Stimulated activated CD8-positive, alpha-beta memory T cell treated with anti-CD3 and anti-CD28 coated beads, Interleukin-4, amount 100 ng/mL, for 1 hour (primary cell): ENCODE results near the gene RGCC.
"Not testable (repeated sequence)": the region's sequence is repeated elsewhere in the genome, so short reads cannot be mapped to it uniquely, and the experiment has no call there.

ENCODE experiments used
- DNase-seq, 2 donors: peaks; one replicate each; pipeline ENCODE4 v3.0.0-alpha.2; 2020; ENCODE audit warnings: low read depth in 2 of 2, low spot score in 1 of 2

Gene RGCC, protein sequence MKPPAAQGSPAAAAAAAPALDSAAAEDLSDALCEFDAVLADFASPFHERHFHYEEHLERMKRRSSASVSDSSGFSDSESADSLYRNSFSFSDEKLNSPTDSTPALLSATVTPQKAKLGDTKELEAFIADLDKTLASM

DNA sequence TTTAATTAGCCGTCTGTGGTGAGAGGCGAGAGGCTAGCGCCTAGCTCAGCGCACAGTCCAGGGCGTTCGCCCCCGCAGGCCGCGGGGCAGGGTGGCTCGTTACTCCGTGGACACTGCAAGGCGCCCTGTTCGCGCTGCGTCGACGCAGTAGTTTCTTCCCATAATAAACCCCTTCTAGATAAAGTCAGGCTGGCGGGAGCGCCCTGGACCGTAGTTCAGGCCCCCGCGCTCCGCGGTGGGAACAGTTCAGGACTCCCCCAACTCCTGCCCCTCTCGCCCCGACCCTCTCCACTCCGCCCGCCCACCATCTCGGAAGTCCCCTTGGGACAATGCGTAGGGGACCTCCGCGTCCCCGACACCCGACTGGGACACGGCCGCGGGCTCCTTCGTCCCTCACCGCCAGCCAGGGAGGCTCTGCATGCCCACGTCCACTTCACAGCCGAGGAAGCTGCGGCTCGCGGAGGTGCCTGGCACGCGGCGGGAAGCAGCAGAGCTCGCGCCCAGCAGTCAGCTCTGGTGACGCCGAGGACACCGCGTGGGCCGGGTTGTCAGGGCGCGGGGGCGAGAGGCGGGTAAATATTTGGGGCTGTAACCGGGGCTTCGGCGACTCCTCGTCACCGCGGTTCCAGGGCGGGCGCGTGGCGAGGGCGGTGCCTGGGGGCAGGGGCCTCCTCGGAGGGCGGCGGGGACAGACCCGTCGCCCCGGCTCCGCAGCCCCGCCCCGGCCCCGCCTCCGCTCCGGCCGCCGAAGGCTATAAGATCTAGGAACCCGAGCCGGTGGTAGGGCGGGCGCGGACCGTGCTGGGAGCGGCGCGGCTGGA lies at the start of gene RGCC:
Gene RGCC (plus strand): TSS at position 783 of the 821 bp plus-strand sequence. CDS start 158 bp downstream, outside the sequence.
- DNase-seq = peak; percentile 80 to 93

DNA sequence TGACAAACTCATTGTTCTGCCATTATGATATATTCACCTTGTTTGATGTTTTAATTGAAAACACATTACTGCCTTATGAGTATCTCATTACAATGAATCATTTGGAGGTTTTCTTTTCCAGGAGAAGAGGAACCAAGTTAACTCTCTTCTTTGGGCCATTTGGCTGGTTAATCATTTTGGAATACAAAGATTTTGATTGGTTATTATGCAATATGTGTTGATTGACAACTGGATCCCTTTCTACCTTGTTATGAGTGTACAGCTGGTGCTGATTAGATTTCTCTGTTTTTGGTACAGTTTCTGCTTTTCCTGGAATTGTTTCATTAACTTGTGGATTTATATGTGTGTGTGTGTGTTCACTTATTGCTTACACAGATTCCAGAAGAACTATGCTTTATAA lies 49.2 kb upstream of the RGCC start:
- no peak for DNase-seq

DNA sequence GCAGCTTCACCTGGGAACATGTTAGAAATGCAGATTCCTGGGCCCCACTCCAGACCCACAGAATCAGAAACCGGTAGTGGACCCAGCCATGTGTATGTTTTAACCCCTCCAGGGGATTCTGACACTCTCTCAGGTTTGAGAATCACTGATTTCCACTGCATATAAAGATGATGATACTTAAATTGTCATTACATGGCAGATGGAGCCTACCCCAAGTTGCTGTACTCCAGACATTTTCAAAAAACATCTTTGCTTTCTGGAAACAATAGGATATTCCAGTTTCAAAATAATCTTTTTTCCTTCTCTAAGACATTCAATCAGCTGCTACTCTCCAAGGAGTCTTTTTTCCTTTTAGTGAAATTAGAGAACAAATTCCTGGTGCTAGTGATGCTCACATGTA lies 48.6 kb upstream of the RGCC start:
- DNase-seq = no peak

DNA sequence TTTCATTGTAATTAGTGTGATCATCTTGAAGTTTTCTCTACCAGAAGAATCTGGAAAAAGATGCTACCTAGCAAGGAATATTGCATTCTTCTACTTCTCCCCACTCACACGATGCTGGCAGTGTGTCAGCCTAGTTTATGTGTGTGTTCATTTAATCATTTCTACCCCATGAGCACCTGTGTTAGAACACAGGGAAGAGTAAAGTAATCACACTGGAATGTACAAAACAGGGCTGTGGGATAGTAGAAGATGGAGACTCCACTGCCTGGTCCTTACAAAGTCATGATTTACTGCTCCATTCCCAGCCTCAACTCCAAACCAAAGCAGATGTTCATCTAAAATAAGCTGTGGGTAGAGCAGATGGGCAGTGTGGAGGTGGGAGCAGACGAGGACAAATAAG lies 47.7 kb upstream of the RGCC start:
- DNase-seq = no peak

DNA sequence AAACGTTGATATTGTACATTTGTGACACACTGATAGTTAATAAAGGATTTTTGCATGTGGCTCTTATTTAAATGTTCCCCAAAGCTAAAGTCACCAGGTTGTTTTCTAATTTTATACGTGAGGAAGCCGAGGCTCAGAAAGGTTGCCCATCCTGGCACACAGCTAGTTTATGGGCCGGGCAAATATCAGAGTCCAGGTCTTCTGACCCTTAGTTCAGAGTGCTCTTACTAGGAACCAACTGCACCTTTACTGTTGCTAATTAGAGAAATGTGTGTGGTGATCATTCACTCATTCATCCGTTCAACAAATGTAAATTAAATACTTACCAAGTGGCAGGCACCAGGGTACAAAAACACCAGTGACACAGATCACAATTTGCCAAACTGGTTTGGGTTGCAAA lies 46.3 kb upstream of the RGCC start:
- DNase-seq = no peak

DNA sequence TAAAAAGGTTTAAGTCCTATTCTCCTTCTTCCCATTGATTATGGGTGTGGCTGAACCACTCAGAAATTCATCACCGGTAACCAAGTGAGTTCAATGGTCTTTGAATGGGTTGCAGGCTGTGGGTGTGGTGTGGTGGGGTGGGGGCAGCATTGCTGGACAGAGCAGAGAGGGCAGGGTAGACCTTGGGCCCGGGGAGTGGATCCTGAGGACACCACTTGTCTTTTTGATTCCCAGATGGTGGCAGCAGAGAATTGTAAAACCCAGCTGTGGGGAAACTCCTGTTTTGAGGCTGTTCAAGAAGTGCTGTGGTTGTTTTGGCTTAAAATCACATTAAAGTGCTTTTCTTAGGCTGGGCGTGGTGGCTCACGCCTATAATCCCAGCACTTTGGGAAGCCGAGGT lies 45.8 kb upstream of the RGCC start:
- no peak for DNase-seq

DNA sequence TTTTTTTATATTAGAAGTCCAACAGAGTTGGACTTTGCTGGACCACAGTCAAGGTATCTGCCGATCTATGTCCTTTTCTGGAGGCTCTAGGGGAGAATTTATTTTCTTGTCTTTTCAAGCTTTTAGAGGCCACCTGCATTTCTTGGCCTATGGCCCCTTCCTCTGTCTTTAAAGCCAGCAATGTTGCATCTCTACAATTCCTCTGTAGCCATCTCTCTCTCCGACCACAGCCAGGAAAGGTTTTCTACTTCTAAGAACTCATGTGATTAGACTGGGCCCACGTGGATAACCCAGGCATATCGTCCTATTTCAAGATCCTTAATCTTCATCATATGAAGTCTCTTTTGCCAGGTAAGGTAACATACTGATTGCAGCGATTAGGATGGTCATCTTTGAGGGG lies 43.5 kb upstream of the RGCC start:
- DNase-seq = no peak

DNA sequence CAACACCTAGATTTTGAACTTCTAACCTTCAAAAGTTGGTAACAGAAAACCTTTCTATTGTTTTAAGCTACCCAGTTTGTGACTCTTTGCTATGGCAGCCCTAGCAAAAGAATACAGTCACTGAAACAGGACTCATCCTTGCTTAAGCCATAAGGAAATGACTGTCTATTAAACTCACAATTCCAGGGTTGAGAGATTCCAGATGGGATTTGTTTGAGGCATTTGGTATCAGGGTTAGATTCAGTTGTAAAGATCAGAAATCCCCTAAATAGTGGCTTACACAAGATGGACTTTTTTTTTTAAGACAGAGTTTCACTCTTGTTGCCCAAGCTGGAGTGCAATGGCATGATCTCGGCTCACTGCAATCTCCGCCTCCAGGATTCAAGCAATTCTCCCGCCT lies 41.1 kb upstream of the RGCC start:
- no peak for DNase-seq

DNA sequence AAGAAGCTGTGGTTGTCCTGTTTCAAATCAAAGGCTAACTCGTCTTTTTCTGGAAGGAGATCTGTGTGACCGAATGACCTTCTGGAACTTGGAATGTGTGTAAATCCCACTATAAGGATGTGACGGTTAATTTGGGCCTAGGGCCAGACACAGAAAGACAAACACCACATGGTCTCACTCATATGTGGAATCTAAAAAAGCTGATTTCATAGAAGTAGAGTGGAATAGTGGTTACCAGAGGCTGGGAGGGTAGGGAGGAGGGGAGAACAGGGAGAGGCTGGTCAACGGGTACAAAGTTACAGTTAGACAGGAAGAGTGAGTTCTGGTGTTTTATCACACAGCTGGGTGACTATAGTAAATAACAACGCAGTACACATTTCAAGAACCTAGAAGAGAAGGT lies 39.3 kb upstream of the RGCC start:
- DNase-seq = no peak

DNA sequence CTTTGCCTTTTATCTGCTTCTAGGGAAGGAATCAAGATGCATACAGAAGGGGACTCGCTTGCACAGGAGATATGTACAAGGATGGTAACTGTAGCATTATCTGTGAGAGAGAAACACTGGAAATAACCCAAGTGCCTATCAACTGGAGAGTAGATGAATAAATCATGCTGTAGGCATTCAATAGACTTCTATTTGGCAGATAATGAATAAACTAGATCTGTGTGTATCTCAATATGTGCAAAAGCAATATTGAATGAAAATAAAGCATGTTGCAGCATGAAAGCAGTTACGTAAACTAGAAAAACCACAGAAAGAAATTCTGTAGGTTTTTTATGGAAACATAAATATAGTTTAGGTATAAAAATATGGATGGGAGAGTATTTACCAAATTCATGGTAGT lies 38.6 kb upstream of the RGCC start:
- no peak for DNase-seq

DNA sequence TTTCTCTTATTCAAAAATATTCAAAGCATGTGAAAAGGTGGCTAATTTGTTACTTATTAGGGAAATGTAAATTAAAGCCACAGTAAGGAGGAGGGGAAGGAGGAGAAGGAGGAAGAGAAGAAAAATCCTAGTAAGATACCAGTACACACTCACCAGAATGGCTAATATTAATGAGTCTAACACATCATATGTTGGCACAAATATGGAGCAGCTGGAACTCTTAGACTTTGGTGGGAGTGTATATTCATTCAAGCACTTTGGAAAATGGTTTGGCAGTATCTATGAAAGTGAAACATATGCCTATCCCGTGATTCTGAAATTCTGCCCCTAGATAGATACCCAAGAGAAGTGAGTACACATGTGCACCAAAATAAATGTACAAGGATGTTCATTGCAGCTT lies 38.1 kb upstream of the RGCC start:
- DNase-seq = no peak

DNA sequence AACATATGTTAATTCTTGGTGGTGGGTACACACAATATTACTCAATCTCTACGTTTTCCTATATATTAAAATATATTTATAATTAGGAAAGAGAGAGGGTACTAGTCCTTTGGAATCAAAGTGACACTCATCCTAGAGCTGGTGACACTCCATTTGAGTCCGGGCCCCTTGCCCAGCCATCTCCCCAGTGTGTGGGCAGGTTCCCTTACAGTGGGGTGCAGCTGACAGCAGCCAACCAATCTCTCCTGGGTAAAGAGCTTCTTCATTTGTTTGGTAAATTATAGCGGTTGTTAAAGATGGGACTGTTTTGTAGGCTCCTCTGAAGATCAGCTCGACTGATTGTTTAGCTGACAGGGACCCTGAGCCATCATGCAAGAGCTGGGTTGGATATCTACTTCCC lies 37.2 kb upstream of the RGCC start:
- DNase-seq = no peak

DNA sequence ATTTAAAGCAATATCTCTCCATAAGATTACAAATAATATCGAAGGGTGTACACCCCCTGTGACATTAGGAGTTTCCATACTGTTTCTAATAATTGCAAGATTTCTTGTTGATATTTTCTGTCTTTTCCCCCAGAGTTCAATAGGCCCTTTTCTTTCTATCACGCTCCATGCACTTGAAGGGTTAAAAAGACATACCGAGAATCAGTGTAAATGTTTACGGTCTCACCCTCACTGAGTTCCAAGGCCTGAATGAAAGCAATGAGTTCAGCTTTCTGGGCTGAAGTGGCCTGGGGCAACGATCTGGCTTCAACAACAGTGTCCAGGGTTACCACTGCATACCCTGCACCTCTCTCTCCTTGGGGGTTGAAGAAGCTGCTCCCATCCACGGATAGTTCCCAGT lies 36.0 kb upstream of the RGCC start:
- not testable (repeated sequence) for DNase-seq

DNA sequence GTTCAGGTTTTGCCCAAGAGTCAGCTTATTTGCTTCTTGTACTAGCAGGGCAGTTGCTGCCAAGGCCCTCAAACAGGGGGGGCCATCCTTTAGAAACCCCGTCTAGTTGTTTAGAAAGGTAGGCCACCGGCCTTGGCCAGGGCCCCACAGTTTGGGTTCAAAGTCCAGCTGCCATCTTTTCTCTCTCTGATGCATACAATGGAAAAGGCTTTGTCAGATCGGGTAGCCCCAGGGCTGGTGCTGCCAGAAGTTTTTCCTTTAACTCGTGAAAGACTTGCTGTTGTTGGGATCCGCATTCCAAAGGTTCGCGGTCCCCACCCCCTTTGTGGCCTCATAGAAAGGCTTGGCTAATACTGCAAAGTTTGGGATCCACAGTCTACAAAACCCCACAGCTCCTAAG lies 35.4 kb upstream of the RGCC start:
- DNase-seq = not testable (repeated sequence)

DNA sequence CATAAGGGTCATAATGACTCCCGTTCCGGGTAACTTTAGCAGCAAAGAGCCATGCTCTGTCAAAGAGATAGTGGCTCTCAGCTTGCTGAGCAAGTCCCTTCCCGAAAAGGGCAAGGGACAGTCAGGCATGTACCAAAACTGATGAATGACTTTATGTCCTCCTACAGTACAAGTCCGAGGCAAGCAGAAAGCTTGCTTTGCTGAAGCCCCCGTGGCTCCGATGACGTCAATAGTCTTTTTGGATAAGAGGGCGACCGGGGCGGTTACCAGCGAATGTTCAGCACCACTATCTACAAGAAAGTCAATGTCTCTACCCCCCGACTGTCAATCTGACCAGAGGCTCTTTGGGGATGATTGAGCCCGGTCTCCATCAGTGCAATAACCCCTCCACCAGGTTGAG lies 34.1 kb upstream of the RGCC start:
- not testable (repeated sequence) for DNase-seq

DNA sequence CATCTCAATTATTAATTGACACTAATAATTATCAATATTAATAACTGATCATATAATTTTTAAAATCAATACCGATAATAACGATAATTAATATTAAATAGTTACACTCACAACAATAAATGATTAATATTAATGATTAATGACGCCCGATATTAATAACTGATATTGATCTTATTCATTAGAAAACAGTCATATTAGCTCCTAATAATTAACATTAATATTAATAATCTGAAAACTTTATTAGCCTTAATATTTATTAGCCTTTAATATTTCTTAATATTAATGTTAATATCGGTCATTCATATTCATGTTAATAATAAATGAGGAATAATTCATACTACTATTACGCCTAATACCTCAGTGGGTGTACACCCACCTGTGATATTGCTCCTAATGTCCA lies 32.7 kb upstream of the RGCC start:
- not testable (repeated sequence) for DNase-seq

DNA sequence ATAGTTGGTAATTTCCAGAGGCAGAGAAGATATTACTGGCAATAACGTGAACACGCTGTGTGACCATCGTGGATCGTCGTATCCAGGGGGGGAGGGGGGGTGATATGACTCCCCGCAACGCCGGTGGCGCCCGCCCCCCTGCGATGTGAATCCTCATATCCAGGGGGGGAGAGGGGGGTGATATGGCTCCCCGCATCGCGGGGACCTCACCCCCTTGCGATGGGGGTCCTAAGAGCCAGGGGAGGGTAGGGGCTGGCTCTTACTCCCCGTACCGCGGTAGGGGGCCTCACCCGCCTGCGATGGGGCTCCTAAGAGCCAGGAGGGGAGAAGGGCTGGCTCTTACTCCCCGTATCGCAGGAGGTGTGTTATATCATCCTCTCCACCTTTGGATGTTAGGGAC lies 31.3 kb upstream of the RGCC start:
- DNase-seq = no peak

DNA sequence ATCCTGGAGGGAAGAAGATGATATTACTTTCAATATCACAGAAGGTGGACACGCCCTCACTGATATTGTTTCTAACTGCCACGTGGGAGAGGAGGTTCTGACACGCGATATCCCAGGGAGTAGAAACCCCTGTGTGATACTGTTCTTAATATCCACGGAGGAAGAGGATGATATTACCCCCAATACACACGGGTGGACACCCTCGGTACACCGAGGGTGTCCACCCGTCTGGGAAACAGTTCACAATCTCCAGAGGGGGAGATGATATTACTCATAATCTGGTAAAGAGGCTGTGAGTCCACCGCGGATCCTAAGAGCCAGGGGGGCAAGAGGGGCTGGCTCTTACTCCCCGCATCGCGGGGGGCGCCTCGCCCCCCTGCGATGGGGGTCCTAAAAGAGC lies 29.7 kb upstream of the RGCC start:
- no peak for DNase-seq

DNA sequence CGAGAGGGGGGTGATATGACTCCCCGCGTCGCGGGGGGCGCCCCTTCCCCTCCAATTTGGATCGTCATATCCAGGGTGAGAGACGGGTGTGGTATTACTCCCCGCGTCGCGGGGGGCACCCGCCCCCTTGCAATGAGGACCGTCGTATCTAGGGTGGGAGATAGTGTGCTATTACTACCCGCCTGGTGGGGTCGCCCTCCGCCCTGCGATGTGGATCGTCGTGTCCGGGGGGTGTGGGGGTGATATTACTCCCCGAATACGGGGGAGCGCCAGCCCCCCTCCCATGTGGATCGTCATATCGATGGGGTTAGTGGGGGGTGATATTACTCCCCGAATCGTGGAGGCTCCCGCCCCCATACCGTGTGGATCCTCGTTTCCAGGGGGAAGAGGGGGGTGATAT lies 29.2 kb upstream of the RGCC start:
- DNase-seq = peak; percentile 9 to 20

DNA sequence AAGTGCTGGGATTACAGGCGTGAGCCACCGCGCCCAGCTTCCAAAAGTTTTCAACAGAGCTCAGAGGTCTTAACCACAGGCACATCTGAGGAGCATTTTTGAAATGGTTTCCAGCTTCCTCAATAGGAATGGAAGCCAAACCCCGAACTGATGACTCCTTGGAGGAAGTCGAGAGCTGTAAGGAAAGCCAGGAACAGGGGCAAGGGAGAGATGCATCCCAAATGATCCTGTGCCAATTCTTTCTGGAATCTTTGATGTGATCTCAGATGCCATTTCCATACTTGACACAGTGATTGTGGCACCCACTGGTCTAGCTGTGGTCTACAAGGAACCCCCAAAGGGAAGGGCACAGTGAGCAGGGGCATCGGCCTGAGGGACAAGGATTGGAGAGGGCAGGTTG lies 23.3 kb upstream of the RGCC start:
- DNase-seq = not testable (repeated sequence)

DNA sequence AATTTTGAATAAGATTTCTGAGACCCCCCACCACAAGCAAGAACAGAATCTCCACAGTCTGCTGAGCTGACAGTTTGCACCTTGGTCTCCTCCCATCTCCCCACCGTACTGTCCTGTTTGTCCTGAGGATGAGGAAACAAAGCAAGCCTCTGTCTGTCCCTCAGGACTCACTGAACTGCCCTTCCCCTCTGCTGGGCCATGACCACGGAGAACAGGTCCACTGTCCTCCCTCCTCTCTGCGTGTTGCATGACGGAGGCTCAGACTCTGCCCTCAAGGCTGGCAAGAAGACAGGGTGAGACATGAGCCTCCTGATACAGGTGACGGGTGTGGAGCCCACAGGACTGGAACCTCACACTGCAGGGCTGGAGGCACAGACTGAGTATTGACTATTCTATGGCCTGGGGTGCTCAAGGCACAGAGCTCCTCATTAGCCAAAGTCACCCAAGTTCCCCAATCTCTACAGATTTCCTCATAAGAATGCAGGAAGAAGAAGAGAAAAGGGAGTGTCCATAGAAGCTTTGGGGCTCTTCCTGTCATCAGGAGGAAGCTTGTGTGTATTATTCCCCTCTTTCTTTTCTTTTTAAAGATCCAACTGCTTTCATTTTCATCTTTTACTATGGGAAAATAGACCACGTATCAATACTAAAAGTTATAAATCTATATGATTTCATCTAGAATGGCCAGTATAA lies 22.4 kb upstream of the RGCC start:
- no peak for DNase-seq

DNA sequence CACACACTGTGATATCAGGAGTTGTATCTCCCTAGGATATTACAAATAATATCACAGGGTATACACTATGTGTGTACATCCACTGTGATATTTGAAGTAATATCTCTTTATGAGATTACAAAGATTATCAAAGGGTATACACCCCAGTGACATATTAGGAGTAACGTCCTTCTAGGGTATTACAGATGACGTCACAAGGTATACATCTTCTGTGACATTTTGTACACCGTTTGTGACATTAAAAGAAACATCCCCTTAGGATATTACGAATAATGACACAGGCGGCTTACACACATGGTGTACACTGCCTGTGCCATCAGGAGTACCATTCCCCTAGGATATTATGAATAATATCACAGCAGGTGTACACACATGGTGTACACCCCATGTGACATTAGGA lies 13.4 kb upstream of the RGCC start:
- DNase-seq = no peak
